Left kidney (tissue), 2 donors: ENCODE measurements around the gene METTL8. TPM values are rescaled to one million over a fixed set of nuclear protein-coding genes. Genes with fewer than 3 reads are reported as not detected.
A peak's percentile ranks its signal among the peaks of the same experiment; 100 is the strongest.
"Not testable (repeated sequence)": the region's sequence is repeated elsewhere in the genome, so short reads cannot be mapped to it uniquely, and the experiment has no call there.

Experiments
- DNase-seq: peaks from one replicate; pipeline ENCODE4 v3.0.0-alpha.2; 2013
- polyA plus RNA-seq: library from polyadenylated mRNA; unstranded; fragments of 120-200 nt; gene quantifications from one replicate; pipeline ENCODE4 v1.2.1, GENCODE V29; 2013; ENCODE audit not compliant: insufficient read length

Gene METTL8
- polyA plus RNA-seq, 1 donor, result 21.0 TPM

DNA sequence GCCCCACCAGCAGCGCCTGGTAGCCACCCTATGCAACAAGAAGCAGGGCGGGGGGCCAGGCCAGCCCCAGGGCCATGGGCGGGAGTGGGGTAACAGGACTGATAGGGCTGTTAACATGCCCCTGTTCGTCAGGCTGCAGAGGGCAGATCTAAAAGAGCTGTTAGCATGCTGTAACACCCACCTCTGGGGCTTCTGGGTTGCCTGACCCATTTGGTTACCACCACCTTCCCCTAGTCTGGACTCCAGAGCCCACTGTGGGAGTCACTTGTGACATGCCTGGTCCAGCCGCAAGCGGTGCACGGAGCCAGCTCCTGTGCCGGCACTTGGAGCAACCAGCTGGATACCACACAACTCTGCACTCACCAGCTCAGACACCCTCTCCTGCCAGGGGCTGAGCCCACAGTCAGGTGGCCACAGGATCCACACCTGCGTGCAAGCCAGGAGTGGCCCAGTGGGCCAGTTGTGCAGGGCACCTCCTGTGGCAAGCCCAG lies 2.1 kb downstream of the METTL8 start:
- no peak for DNase-seq

DNA sequence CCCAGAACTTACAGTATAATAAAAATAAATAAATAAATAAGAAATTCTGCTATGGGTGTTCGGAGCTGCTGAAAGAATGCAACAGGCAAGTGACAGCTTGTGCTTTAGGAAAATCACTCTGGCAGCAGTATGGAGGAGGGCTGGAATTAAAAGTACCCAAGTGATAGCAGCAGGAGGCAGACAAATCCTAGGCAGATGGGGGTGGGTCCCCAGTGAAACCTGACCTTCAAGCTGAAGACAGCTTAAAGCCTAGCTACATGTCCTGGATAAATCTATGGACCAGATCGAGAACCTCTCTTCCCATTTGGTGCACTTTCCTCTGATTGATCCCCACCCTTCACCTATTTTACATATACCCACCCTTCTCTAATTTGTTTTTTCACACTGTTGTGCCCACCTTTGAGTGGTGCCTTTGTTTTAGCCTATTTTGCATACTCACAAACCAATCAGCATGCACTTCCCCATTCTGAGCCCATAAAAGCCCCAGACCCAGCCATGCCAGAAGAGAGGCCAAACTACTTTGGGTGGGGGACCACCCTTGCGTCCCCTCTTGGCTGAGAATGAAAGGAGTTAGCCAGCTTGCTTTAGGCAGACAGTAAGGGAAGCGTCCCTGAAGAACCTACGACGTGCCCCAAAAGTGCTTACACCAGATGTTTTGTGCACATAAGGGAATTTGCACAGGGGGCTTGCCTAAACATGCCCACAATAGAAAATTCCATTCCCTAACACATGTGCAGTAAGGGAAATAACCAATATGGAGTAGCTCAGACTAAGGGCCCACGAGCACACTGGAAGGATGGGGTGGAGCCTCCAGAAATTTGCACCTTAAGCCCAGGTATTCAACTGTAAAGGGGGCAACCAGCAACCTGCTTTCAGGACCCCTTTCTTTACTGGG lies 3.0 kb downstream of the METTL8 start:
- no peak for DNase-seq

DNA sequence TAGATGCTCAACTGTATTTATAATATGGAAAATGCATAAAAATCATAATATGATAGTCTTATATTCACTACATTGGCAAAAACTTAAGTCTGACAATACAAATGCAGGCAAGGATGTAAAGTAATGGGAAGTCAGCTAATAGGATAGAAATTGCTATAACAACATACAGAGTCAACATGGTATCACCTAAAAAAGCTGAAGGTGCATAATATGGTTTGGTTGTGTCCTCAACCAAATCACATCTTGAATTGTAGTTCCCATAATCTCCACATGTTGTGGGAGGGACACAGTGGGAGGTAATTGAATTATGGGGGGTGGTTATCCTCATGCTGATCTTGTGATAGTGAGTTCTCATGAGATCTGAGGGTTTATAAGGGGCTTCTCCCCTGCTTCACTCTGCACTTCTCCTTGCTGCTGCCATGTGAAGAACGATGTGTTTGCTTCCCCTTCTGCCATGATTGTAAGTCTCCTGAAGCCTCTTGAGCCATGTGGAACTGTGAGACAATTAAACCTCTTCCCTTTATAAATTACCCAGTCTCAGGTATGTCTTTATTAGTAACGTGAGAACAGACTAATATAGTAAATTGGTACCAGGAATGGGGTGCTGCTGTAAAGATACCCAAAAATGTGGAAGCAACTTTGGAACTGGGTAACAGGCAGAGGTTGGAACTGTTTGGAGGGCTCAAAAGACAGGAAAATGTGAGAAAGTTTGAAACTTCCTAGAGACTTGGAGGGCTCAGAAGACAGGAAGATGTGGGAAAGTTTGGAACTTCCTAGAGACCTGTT lies 10.9 kb downstream of the METTL8 start:
- DNase-seq, result not testable (repeated sequence)

DNA sequence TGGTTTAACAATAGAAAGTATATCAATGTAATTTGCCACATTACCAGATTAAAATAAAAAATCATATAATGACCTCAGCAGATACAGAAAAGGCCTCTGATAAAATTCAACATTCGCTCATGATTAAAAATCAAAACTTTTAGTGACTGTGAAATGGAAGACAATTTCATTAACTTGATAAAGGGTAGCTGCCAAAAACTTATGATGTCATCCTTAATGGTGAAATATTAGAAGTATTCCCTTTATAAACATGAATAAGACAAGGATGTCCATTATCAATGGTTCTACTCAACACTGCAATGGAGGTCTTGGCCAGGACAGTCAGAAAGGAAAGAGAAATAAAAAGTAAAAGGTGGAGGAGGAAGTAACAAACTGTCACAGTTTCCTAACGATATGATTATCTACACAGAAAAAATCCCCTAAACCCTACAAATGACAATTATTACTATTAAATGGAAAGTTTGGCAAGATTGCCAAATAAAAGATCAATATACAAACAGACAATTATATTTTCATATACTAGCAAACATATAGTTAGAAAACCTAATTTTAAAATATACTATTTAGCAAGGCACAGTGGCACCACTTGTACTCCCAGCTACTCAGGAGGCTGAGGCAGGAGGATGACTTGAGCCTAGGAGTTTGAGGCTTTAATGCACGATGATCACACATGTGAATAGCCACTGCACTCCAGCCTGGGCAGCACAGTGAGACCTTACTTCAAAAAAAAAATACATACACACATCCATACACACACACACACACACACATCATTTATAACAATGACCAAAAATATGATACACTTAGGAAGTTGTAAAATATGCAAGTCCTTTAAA lies 12.8 kb downstream of the METTL8 start:
- DNase-seq, result no peak

DNA sequence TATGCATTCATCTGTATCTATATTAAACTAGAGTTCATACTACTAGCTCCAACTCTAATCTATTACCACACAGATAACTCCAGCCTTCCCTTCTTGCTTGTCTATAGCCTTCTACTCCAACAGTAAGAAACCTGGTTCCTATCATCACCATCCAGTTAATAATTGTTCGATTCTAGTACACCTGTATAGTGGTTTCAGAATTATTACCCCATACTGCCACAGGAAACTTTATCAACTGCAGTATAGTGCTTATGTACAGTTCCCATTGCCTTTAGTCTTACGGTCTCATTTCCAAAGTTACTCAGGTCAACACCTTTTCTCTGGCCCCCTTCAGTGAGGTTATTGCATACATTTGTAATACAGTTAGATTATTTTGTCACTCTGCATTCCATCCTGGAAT lies 14.5 kb downstream of the METTL8 start:
- no peak for DNase-seq

DNA sequence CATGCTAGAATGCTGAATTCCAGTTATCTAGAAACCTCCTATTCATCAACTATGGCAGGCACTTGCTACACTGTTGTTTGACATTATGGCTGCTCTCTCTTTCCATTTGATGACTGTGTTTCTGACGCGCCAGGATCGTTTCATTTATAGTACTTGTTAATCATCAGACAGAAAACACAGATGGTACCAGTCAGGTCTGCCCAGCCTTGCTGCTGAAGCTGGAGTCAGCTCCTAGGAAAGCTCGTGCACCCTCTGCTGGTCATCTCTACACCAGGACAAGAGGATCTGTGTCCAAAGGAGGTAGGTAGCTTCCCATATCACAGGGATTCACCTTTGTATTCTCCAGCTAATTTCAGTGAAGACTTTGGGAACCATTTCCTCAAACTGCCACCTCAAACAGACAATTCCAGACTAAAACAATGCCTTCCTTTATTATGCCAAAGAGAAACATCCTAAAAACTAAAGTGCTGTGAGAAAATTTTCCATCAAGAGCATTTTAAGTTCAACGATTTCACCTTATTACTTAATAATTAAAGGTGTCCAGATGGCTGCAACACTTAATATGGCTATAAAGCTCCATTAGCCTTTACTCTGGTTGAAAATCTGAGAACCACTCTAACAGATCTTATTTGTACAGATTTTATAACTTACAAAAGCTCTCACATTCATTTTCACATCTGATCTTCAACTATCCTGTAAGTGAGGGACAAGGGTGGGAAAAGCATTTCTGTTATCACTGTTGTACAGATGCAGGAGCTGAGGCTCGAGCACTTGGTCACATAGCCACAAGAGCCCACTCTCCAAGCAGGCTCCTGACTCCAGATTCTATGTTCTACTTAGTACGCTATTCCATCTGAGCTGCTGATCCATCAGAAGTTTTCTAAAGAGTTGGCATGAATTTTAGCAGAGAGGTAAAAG lies 17.5 kb downstream of the METTL8 start:
- peak; percentile 85 for DNase-seq

DNA sequence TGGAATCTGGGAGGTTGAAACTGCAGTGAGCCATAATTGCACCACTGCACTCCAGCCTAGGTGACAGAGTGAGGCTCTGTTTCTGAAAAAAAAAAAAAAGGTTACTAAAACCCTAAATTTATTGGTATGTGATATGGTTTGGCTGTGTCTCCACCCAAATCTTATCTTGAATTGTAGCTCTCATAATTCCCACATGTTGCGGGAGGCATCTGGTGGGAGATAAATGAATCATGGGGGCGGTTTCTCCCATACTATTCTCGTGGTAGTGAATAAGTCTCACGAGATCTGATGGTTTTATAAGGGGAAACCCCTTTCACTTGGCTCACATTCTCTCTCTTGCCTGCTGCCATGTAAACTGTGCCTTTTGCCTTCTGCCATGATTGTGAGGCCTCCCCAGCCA lies 19.1 kb downstream of the METTL8 start:
- DNase-seq, result not testable (repeated sequence)

DNA sequence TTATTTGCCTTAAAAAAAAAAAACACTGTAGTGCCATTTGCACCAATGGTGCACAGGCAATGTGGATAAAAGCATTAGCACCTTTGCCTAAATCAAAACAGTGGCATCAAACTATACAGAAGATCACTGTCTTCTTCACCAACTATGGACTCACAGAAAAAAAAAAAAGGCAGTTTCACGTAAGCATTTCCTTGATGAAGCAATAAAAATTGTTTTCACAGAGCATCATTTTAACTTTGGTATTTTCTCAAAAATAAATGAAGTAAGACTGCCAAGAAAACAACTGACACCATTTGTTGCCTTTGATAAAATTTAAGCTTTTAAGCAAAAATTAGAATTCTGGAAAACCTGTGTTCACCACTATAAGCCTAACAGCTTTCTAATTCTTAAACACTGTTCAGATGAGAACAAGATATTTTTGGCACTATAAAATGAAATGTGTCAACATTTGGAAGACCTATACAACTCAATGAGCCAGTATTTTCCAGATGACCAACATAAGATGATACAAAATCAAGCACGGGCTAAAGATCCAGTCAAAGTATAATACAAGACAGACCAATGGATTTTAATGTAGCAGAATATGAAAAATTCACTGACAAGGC lies 21.1 kb downstream of the METTL8 start:
- no peak for DNase-seq

DNA sequence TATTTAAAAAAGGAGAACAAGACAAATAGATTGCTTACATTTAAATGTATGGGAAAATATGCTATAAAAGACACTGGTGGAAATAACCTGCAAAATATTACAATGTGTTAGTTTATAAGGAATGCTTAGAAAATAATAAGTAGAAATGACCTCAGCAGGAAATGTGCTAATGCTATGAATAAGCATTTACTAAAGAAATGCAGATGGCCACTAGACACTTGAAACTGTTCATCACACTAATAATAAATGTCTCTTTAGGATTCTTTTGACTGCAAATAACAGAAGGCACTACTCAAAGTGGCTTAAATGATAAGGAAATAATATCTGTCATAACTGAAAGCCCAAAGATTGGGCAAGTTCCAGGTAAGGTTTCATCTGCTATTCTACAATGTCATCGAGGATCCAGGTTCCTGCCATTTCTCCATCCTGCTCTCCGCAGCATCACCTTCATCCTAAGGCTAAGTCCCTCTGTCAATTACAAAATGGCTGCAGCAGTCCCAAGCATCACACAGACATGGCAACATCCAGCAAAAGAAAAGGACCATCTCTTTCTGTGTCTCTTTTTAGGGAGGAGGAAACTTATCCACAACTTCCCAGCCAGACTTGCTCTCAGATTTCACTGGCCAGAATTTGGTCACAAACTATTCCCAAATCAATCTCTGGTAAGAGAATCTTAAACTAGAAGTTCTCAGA lies 21.9 kb downstream of the METTL8 start:
- no peak for DNase-seq

DNA sequence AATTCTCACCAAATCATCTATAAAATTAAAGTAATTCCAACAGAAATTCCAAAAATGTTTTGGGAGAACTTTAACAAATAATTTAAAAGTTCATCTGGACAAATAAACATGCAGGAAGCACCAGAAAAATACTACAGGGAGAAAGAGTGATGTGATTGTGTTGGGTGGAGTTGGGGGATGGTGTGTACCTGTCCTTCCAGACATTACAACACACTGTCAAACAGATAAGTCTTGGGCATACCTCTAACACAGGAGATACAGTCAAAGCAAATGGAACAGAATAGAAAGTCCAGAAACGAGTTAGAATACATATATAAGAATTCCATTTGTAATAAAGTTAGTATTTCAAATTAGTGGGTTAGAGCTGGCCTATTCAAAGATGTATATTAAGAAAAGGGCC lies 22.6 kb downstream of the METTL8 start:
- DNase-seq, result no peak

DNA sequence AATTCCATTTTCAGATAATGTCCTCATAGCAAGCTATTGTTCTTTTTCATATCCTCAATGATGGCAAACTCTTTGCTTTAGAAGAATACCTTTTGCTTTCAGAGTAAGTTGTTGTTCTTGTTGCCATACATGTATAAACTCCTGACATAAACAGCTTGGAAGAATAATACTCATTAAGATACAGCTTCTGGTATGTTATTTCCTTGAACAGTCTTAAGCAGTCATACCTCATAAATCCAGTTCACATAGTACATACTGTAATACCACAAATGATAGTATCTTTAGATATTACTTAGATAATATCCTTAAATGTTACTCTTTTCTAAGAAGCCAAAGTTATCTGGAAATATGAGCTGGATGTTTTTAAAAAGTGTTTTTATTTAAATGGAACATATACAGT lies 23.2 kb downstream of the METTL8 start:
- DNase-seq, result no peak

DNA sequence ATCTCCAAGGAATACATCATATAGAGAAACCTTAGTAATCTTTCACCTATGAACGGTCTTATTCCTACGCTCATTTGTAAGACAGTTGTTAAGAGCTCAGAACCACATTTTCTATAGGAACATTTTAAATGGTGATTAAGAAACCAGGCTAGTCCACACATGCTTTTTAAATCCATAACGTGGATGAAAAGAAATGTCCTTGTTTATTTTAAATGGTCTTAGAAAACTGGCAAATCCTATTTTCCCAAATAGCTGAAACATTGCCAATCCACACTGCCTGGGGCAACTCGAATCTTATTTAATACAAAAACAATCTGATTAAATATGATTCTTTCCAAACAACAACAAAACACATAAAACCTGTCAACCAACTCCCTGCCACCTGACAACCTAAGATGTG lies 23.7 kb downstream of the METTL8 start:
- DNase-seq, result no peak

DNA sequence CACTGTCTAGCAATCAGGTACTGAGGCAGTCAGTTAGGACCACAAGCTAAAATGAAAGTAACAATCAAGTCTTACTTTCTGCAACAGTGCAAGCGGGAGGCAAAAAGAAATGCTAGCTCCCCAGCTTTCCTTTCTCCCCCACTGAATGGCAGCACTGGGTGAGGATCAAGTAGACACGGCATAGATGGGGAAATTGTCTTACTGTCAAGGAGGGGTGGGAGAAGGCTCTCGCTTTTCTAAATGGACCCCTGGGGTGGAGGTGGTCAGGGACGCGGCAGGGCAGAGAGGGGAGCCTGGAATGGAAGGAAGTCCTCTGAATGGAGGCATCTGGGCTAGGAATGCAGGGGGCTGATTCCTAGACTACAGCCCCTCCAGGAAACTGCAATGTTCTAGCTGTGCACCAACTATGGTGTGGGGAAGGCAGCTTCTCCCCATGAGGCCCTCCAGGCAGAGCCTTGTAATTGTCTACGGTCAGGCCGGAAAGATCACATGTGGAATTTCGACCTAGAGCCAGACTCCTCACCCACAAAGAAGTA lies 24.3 kb downstream of the METTL8 start:
- no peak for DNase-seq

DNA sequence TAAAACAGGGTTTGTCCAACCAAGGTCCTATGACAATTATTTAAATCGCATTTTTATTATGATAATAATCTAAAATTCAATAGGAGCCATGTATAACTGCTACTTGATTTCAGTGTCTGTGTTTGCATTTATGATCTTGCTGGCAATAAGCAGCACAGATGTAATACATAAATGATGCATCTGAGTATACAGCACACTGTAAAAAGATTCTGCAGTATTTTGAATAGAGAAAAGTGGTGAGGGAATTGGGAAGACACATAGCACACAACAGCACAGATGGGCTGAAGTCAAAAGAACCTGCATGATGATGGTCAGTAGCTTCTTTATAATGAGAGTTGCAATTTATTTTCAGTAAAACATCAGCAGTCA lies 26.1 kb downstream of the METTL8 start:
- no peak for DNase-seq

DNA sequence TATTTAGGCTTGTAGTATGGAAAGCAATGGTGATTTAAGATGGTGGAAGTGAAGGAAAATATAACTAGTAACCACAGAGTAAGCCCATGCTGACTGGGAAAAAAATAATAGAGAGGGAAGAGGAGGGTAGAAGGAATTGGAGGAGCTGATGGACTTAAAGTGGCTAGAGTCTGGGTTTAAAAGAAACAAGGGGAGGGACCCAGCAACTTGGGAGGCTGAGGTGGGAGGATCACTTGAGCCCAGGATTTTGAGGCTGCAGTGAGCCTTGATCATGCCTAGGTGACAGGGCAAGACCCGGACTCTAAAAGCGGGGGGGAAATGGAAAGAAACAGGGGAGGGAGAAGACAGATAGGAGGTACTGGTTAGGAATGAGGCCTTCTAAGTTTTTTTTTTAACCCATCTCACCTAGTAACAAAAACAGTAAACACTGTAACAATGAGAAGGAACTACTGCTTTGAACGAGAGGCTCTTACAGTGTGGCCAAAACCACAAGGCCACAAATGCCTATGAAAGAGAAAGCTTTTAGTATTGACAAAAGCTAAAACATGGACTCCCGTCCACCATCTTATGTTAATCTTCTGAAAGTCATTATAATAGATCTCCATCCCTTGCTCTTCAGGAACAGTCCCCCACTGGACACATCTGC lies 26.6 kb downstream of the METTL8 start:
- DNase-seq, result no peak

DNA sequence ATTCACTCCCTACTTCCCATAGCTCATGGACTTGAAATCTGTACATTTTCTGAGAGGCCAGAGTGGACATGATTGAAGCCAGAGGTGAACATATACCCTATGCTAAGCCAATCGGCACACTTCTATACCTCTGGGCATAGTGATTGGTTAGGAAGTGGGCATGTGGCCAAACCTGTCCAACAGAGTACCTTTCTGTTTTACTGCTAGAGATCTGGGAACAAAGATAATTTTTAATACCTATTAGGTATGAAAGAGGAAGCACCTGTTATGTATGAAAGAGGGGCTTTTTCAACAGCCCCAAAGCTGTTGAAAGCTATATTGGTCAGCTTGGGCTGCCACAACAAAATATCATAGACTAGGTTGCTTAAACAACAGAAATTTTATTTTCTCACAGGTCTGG lies 27.7 kb downstream of the METTL8 start:
- DNase-seq, result no peak

DNA sequence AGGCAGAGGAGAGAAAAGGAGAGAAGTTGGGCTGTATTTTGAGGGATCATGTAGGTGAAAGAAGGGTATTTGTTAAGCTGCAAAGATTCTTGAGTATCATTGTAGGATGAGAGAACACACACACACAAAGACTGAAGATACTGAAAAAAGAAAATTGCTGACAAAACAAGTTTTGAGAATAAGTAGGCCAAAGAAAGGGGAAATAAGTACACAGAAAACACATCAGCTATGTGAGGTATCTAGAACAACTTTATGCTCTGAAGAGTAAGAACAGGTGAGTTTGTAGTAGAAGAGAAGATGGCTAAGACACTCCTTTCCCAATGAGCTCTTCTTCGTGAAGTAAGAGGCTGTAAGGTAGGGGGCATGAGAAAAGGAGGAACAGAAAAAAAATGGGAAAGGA lies 28.2 kb downstream of the METTL8 start:
- DNase-seq, result no peak

DNA sequence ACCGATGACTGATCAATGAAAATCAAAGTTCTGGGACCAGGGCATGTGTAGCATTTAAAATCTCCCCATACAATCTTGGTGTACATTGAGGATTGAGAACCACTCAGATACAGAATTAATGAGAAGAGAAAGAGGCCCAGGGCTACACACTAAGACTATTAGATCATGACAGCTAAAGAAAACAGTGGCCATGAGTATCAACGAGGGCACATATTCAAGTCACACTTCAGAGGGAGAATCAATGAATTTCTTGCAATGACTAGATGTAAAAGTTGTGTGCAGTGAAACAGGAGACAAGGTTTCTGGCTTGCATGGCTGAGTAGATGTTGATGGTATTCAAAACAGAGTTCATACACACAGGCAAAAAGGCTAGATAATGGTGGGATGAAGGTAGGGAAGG lies 29.1 kb downstream of the METTL8 start:
- no peak for DNase-seq

DNA sequence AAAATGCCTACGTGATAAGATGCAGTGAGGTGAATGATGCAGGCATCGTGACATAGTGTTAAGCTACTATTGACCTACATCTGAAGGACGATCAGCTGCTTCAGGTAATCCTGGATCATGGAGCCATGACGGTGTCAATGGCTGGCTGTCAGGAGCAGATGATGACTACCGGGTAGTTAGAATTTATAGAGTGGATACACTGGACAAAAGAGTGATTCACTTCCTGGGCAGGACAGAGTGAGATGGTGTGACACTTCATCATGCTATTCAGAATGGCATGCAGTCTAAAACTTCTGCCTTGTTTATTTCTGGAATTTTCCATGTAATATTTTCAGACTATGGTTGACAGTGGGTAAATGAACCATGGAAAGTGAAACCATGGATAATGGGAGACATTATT lies 29.5 kb downstream of the METTL8 start:
- DNase-seq, result no peak
